ENCODE measurements around the gene TNKS2.

Gene TNKS2

GRCh38 chr10:91772869-91773268, 25.4 kb upstream of the TNKS2 start:
- TF ChIP-seq GABPA (IDR thresholded peaks at IDR 0.05; ENCODE audit: low read depth) (no peak), REST (IDR thresholded peaks at IDR 0.05; ENCODE audit: insufficient replicate concordance, low read depth) (no peak), POLR2AphosphoS5 (IDR thresholded peaks at IDR 0.05; ENCODE audit: low read depth) (no peak), CTCF (IDR thresholded peaks at IDR 0.05; ENCODE audit: insufficient read depth, low read length) (no peak), SPI1 (IDR thresholded peaks at IDR 0.05; ENCODE audit: borderline replicate concordance, low read depth) (no peak)
- DNase-seq (ENCODE audit: low read depth in 1 of 2, low spot score in 1 of 2): no peak
- no peak overlapping the region for H3K4me3 ChIP-seq (replicated peaks; ENCODE audit: insufficient read depth, low read length)
- H3K27ac ChIP-seq (replicated peaks): no peak overlapping the region
- no peaks in the 10 kb centered on the region for H3K27me3 ChIP-seq (ENCODE audit: insufficient read depth, poor library complexity, severe bottlenecking)

GRCh38 chr10:91774571-91774970, 23.7 kb upstream of the TNKS2 start:
- TF ChIP-seq REST (IDR thresholded peaks at IDR 0.05; ENCODE audit: insufficient replicate concordance, low read depth): no peak
- no peak for TF ChIP-seq GABPA (IDR thresholded peaks at IDR 0.05; ENCODE audit: low read depth)
- TF ChIP-seq SPI1 (IDR thresholded peaks at IDR 0.05; ENCODE audit: borderline replicate concordance, low read depth): no peak
- no peak for TF ChIP-seq POLR2AphosphoS5 (IDR thresholded peaks at IDR 0.05; ENCODE audit: low read depth)
- no peak for TF ChIP-seq CTCF (IDR thresholded peaks at IDR 0.05; ENCODE audit: insufficient read depth, low read length)
- Histone ChIP-seq H3K27ac (replicated peaks) (no peak overlapping the region), H3K4me3 (replicated peaks; ENCODE audit: insufficient read depth, low read length) (no peak overlapping the region), H3K27me3 (ENCODE audit: insufficient read depth, poor library complexity, severe bottlenecking) (no peaks in the 10 kb centered on the region)
- no peak for DNase-seq (ENCODE audit: low read depth in 1 of 2, low spot score in 1 of 2)

DNA sequence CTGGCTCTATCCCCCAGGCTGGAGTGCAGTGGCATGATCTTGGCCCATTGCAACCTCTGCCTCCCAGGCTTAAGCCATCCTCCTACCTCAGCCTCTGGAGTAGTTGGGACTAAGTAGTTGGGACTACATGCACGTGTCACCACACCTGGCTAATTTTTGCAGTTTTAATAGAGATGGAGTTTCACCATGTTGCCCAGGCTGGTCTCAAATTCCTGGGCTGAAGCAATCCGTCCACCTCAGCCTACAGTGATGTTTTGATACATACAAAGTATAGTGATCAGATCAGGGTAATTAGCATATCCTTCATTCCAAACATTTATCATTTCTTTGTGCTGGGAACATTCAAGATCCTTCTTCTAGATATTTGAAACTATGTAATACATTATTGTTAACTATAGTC, 22.5 kb upstream of the TNKS2 start:
- no peak for DNase-seq (ENCODE audit: low read depth in 1 of 2, low spot score in 1 of 2)
- H3K4me3 ChIP-seq (replicated peaks; ENCODE audit: insufficient read depth, low read length): no peak overlapping the region
- H3K27me3 ChIP-seq (ENCODE audit: insufficient read depth, poor library complexity, severe bottlenecking): peaks cover 2% of the 10 kb centered on the region
- H3K27ac ChIP-seq (replicated peaks): no peak overlapping the region
- TF ChIP-seq SPI1 (IDR thresholded peaks at IDR 0.05; ENCODE audit: borderline replicate concordance, low read depth) (no peak), CTCF (IDR thresholded peaks at IDR 0.05; ENCODE audit: insufficient read depth, low read length) (no peak), POLR2AphosphoS5 (IDR thresholded peaks at IDR 0.05; ENCODE audit: low read depth) (no peak), GABPA (IDR thresholded peaks at IDR 0.05; ENCODE audit: low read depth) (no peak), REST (IDR thresholded peaks at IDR 0.05; ENCODE audit: insufficient replicate concordance, low read depth) (no peak)

Measured in HL-60 (cell line).